ENCODE data around the gene ISX.

GRCh38 chr22:35044607-35045390 is 21.2 kb upstream of the ISX start:
- TF ChIP-seq GATA2 (IDR thresholded peaks at IDR 0.05; ENCODE audit: low read depth, low read length) (no peak), GATA3 (IDR thresholded peaks at IDR 0.05; ENCODE audit: low read depth, low read length) (no peak)

All from SH-SY5Y (cell line).